HepG2 (cell line): ENCODE results near the gene POLR1G. TPM values are rescaled to one million over a fixed set of nuclear protein-coding genes. Genes with fewer than 3 reads are reported as not detected.

Experiments
- ARID2 ChIP-seq: sonication (generic); formaldehyde crosslinking; IDR thresholded peaks from 2 replicates; pipeline ENCODE4 v1.8.1; 2022; ENCODE audit warnings: mild to moderate bottlenecking, missing genetic modification reagents, borderline replicate concordance
- BCLAF1 ChIP-seq: fragments of 450-650 bp; IDR thresholded peaks from 2 replicates; pipeline ENCODE4 v1.6.1; 2017; ENCODE audit warnings: mild to moderate bottlenecking
- BORCS8-MEF2B ChIP-seq: sonication (generic); formaldehyde crosslinking; IDR thresholded peaks from 2 replicates; pipeline ENCODE4 v1.8.0; 2022; ENCODE audit warnings: mild to moderate bottlenecking, missing genetic modification reagents
- FIP1L1 ChIP-seq: fragments of 200-400 bp; formaldehyde crosslinking; IDR thresholded peaks from 2 replicates; pipeline ENCODE4 v1.6.1; 2018; ENCODE audit warnings: low read depth, mild to moderate bottlenecking, low read length, moderate library complexity, borderline replicate concordance; ENCODE audit not compliant: insufficient read depth
- GPBP1L1 ChIP-seq: sonication (generic); formaldehyde crosslinking; IDR thresholded peaks from 2 replicates; pipeline ENCODE4 v1.5.0; 2020; ENCODE audit warnings: mild to moderate bottlenecking, missing genetic modification reagents
- LBX2 ChIP-seq: sonication (generic); formaldehyde crosslinking; IDR thresholded peaks from 2 replicates; pipeline ENCODE4 v1.5.0; 2020; ENCODE audit warnings: missing genetic modification reagents, mild to moderate bottlenecking, borderline replicate concordance
- RBM39 ChIP-seq: fragments of 200-400 bp; formaldehyde crosslinking; IDR thresholded peaks from one replicate; pipeline ENCODE4 v1.6.1; 2018; ENCODE audit warnings: antibody characterized with exemption, mild to moderate bottlenecking, low read depth, low read length; ENCODE audit not compliant: poor library complexity, severe bottlenecking
- ZBTB21 ChIP-seq: sonication (generic); formaldehyde crosslinking; IDR thresholded peaks from 2 replicates; pipeline ENCODE4 v1.4.0; 2020; ENCODE audit warnings: missing genetic modification reagents
- ZBTB3 ChIP-seq: sonication (generic); formaldehyde crosslinking; IDR thresholded peaks from 2 replicates; pipeline ENCODE4 v1.4.0; 2020; ENCODE audit warnings: low read depth, mild to moderate bottlenecking, moderate library complexity, missing genetic modification reagents, borderline replicate concordance
- ZNF180 ChIP-seq: sonication (generic); formaldehyde crosslinking; IDR thresholded peaks from 2 replicates; pipeline ENCODE4 v1.4.0; 2020; ENCODE audit warnings: low read depth, missing genetic modification reagents, borderline replicate concordance
- ZNF639 ChIP-seq: conservative IDR thresholded peaks from 2 replicates; pipeline ENCODE4 v1.6.1; 2018; ENCODE audit warnings: missing genetic modification reagents
- ZNF678 ChIP-seq: sonication (generic); formaldehyde crosslinking; IDR thresholded peaks from 2 replicates; pipeline ENCODE4 v1.4.0; 2020; ENCODE audit warnings: mild to moderate bottlenecking, missing genetic modification reagents
- ZNF710 ChIP-seq: sonication (generic); formaldehyde crosslinking; IDR thresholded peaks from 2 replicates; pipeline ENCODE4 v1.5.0; 2020; ENCODE audit warnings: mild to moderate bottlenecking, missing genetic modification reagents, borderline replicate concordance
- ZNF770 ChIP-seq: sonication (generic); formaldehyde crosslinking; IDR thresholded peaks from 2 replicates; pipeline ENCODE4 v1.5.0; 2020; ENCODE audit warnings: mild to moderate bottlenecking, missing genetic modification reagents
- ZNF784 ChIP-seq: sonication (generic); formaldehyde crosslinking; IDR thresholded peaks from 2 replicates; pipeline ENCODE4 v1.5.1; 2020; ENCODE audit warnings: missing genetic modification reagents, mild to moderate bottlenecking, borderline replicate concordance
- ZNF790 ChIP-seq: sonication (generic); formaldehyde crosslinking; IDR thresholded peaks from 2 replicates; pipeline ENCODE4 v1.8.0; 2022; ENCODE audit warnings: missing genetic modification reagents, mild to moderate bottlenecking, borderline replicate concordance
- polyA plus RNA-seq, 8 experiments: library from polyadenylated mRNA; depleted of rRNA in 3 of 8; stranded (reverse) in 7 of 8; unstranded in 1 of 8; fragments of >200 nt; fragmentation: Illumina TruSeq in 4 of 8; extraction: Trizol in 4 of 8; gene quantifications; 2 replicates each; pipeline versions ENCODE4 v1.2.1 to v1.2.3, GENCODE V29; 2011 to 2016; ENCODE audit warnings: low read depth in 4 of 8, missing spikeins in 1 of 8, mixed read lengths in 1 of 8; ENCODE audit not compliant: insufficient read depth in 1 of 8
- total RNA-seq, 5 experiments: library from RNA; depleted of rRNA; stranded (reverse); fragments of >200 nt; fragmentation: Illumina TruSeq; extraction: Trizol; gene quantifications; 2 replicates each; pipeline ENCODE4 v1.2.3, GENCODE V29; 2016; ENCODE audit warnings: low read depth in 1 of 5

The POLR1G gene
- total and polyA plus RNA-seq, 2 of the 13 experiments (the other 11 are each of a cell fraction or from before 2014, with no cell fraction given): 3.5 to 20.8 TPM

GRCh38 chr19:45405435-45406225, 814 bp upstream of the POLR1G start (continued):
- TF ChIP-seq BCLAF1 (no peak), RBM39 (peak; percentile 4), ZNF784 (CRISPR knock-in tag) (no peak), FIP1L1 (no peak), ZNF770 (CRISPR knock-in tag) (no peak), ZNF678 (CRISPR knock-in tag) (no peak), LBX2 (CRISPR knock-in tag) (no peak), ZNF710 (CRISPR knock-in tag) (no peak; the same call in 1 of the 2 replicates), ZNF180 (no peak; the same call in 1 of the 2 replicates), ZNF790 (CRISPR knock-in tag) (no peak), ZBTB21 (CRISPR knock-in tag) (no peak), ZNF639 (no peak), ARID2 (CRISPR knock-in tag) (no peak), BORCS8-MEF2B (peak; percentile 8; the same call in 1 of the 2 replicates), GPBP1L1 (no peak), ZBTB3 (no peak)
